ENCODE results near the gene BICC1. TPM values are rescaled to one million over a fixed set of nuclear protein-coding genes. Genes with fewer than 3 reads are reported as not detected.

The BICC1 gene
- total and polyA plus RNA-seq, 2 of the 8 experiments (the other 6 are each of a cell fraction or from before 2014, with no cell fraction given): 0.20 to 0.73 TPM

DNA sequence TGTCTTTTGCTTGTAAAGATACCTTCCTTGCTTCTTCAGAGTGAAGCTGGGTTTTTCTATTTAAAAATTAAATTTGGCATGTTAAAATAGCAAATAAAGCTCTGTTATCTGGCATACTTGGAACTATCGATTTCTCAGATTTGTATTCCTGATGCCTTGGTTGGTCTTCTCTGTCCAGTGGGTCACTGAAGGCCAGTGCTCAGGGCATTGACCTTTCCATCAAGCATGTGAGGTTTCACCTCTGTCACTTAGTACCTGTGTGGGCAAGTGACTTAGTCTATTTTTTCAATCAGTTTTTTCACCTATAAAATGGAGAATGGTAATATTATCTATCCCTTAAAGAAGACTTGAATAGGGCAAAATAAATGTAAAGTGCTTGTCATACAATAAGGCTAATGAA is 311.3 kb downstream of the BICC1 start (continued):
- no peak for TF ChIP-seq HDAC2 (IDR thresholded peaks at IDR 0.05; ENCODE audit: borderline replicate concordance in 1 of 2, low read depth in 2 of 2, low read length in 2 of 2)
- TF ChIP-seq PHF8 (conservative IDR thresholded peaks at IDR 0.05; ENCODE audit: low read depth, low read length): no peak
- TF ChIP-seq RAD21 (IDR thresholded peaks at IDR 0.05 in 1 of 2, conservative IDR thresholded peaks at IDR 0.05 in 1 of 2; ENCODE audit: low read depth in 2 of 2, low read length in 2 of 2): no peak
- TF ChIP-seq CEBPB (IDR thresholded peaks at IDR 0.05; ENCODE audit: low read depth, low read length): no peak
